Activated naive CD8-positive, alpha-beta T cell treated with anti-CD3 and anti-CD28 coated beads, Interleukin-2, amount 50 U/mL, for 16 hours (primary cell): ENCODE measurements around the gene HMBS.

ENCODE experiments used
- DNase-seq: peaks from one replicate; pipeline ENCODE4 v3.0.0-alpha.2; 2020; ENCODE audit warnings: low read depth, low spot score

The HMBS gene

GRCh38 chr11:119067371-119068222, 17.1 kb upstream of the HMBS start, which contains the start of gene VPS11:
VPS11 (plus strand) TSS chr11:119067818; CDS start chr11:119067824, 6 bp downstream.
- peak; percentile 96 for DNase-seq

GRCh38 chr11:119077839-119078238, 6.8 kb upstream of the HMBS start:
- no peak for DNase-seq

- no peak for DNase-seq
Measured at GRCh38 chr11:119078675-119079420, 5.8 kb upstream of the HMBS start.

GRCh38 chr11:119081682-119082260, 2.9 kb upstream of the HMBS start:
- DNase-seq = no peak

- DNase-seq = no peak
Measured at GRCh38 chr11:119085437-119085847, 761 bp downstream of the HMBS start.

- no peak for DNase-seq
Measured at GRCh38 chr11:119087123-119087522, 2.4 kb downstream of the HMBS start.

GRCh38 chr11:119087747-119088241, 3.1 kb downstream of the HMBS start:
- no peak for DNase-seq

GRCh38 chr11:119088406-119088805, 3.7 kb downstream of the HMBS start:
- no peak for DNase-seq

GRCh38 chr11:119089319-119089718, 4.6 kb downstream of the HMBS start:
- no peak for DNase-seq

- DNase-seq = no peak
Measured at GRCh38 chr11:119091178-119091577, 6.5 kb downstream of the HMBS start.

- DNase-seq = no peak
Measured at GRCh38 chr11:119091966-119092879, 7.5 kb downstream of the HMBS start.

GRCh38 chr11:119092880-119093842, 8.5 kb downstream of the HMBS start:
- DNase-seq = no peak

GRCh38 chr11:119093942-119094815, 9.5 kb downstream of the HMBS start:
- no peak for DNase-seq

- no peak for DNase-seq
Measured at GRCh38 chr11:119094816-119095065, 10.1 kb downstream of the HMBS start.

GRCh38 chr11:119095066-119095880, 10.6 kb downstream of the HMBS start:
- DNase-seq = peak; percentile 97

- DNase-seq = no peak
Measured at GRCh38 chr11:119099711-119100110, 15.0 kb downstream of the HMBS start.

- no peak for DNase-seq
Measured at GRCh38 chr11:119100246-119100970, 15.7 kb downstream of the HMBS start.
